ENCODE data around the gene FRMD4A.

Gene FRMD4A

DNA sequence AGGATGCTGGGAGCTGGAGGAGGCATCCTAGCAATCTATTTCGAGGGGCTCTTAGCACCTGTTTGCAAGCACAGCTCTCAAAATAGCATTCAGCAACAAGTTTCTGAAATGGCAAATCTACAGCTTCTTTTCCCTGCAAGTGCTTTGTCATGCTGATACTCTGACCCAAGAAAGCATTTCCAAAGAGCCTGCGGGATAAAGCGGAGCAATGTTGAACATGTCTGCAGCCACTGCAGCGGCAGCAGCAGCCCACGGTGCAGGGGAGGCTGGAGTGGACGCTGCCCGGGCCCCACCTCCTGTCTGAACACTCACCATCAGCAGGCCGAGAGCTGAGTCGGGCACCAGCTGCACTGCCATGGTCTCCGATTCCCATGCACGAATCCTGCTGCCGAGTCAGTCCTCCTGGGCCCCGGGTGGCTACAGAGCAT, 964 bp downstream of the FRMD4A start:
- no peak overlapping the region for H3K4me3 ChIP-seq (ENCODE audit: control insufficient read depth, low read depth, low read length)
- TF ChIP-seq, protein P1, sequence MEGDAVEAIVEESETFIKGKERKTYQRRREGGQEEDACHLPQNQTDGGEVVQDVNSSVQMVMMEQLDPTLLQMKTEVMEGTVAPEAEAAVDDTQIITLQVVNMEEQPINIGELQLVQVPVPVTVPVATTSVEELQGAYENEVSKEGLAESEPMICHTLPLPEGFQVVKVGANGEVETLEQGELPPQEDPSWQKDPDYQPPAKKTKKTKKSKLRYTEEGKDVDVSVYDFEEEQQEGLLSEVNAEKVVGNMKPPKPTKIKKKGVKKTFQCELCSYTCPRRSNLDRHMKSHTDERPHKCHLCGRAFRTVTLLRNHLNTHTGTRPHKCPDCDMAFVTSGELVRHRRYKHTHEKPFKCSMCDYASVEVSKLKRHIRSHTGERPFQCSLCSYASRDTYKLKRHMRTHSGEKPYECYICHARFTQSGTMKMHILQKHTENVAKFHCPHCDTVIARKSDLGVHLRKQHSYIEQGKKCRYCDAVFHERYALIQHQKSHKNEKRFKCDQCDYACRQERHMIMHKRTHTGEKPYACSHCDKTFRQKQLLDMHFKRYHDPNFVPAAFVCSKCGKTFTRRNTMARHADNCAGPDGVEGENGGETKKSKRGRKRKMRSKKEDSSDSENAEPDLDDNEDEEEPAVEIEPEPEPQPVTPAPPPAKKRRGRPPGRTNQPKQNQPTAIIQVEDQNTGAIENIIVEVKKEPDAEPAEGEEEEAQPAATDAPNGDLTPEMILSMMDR (conservative IDR thresholded peaks at IDR 0.05; ENCODE audit: control insufficient read depth, insufficient read depth, low read depth, low read length), result no peak
- no peak for DNase-seq (ENCODE audit: low read depth)

DNA sequence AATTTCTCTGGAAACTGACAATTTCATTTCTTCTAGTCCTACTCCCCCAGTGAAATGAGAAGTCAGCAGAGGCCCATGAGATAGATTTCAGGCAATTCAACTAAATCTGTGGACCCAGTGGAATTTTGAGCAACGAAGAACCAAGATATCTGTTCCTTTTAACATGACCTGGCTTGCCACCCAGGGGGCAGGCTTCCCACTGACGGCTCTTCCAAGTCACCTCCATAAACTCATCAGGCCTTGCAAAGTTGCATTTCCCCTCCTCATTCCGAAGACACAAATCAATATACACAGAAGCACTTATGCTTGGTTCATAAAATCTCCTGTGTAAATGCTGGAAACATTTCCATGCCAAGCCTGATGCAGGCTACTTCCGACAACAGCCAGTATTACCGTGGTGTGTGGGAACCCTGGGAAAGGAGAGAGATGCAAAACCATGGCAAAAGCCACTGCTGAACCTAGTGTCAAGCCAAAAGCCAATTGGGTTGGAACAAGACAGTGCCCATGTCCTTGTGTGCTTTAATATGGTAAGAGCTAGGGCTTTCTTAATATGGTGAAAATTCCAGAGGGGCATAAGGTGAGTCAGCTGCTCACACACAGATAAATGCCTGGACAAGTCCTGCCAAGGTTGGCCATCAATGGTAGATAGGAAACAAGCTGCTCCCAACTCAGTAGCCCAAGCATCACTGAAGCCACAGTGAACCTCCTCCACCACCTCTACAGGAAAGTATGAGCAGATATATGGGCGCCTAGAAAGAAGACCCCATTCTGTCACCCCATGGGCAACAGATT, 1.6 kb downstream of the FRMD4A start:
- DNase-seq (ENCODE audit: low read depth), result no peak
- TF ChIP-seq, protein P1 (conservative IDR thresholded peaks at IDR 0.05; ENCODE audit: control insufficient read depth, insufficient read depth, low read depth, low read length), result no peak
- H3K4me3 ChIP-seq (ENCODE audit: control insufficient read depth, low read depth, low read length), result no peak overlapping the region

GRCh38 chr10:14327527-14327926, 3.2 kb downstream of the FRMD4A start:
- DNase-seq (ENCODE audit: low read depth), result no peak
- no peak overlapping the region for H3K4me3 ChIP-seq (ENCODE audit: control insufficient read depth, low read depth, low read length)
- TF ChIP-seq, protein P1 (conservative IDR thresholded peaks at IDR 0.05; ENCODE audit: control insufficient read depth, insufficient read depth, low read depth, low read length), result no peak

GRCh38 chr10:14326581-14326980, 4.1 kb downstream of the FRMD4A start:
- TF ChIP-seq, protein P1 (conservative IDR thresholded peaks at IDR 0.05; ENCODE audit: control insufficient read depth, insufficient read depth, low read depth, low read length), result no peak
- no peak for DNase-seq (ENCODE audit: low read depth)
- H3K4me3 ChIP-seq (ENCODE audit: control insufficient read depth, low read depth, low read length), result no peak overlapping the region

GRCh38 chr10:14325325-14325955, 5.3 kb downstream of the FRMD4A start:
- no peak overlapping the region for H3K4me3 ChIP-seq (ENCODE audit: control insufficient read depth, low read depth, low read length)
- TF ChIP-seq, protein P1 (conservative IDR thresholded peaks at IDR 0.05; ENCODE audit: control insufficient read depth, insufficient read depth, low read depth, low read length), result peak; percentile 72
- DNase-seq (ENCODE audit: low read depth), result peak; percentile 51

DNA sequence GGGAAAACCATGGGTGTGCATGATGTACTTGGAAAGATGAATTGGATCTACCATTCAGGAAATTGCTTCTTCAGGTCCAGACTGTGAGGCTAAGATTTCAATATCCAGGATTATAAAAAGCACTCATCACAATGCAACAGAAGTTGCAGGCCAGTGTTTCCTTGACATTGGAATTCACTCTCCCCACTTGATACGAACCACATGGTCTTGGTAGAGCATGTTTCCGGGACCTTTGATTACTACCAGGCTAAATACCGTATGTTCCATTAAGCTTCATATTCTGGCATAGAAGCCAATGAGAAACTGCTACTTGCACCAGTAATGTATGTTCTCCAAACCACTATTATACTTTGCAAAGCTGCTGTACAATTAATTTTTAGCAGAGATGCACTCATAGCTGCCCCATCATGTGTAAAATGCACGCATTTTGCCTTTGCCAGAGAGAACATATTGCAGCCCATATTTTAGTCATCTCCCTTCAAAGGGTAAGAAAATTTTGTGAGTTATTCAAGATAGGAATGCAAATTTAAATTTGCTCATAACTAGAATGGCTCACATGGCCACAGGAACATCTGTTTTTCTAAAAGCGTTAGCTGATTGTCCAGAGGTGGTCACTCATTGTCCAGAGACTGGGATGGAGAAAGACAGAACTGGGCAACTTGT, 8.1 kb downstream of the FRMD4A start:
- no peak overlapping the region for H3K4me3 ChIP-seq (ENCODE audit: control insufficient read depth, low read depth, low read length)
- TF ChIP-seq, protein P1 (conservative IDR thresholded peaks at IDR 0.05; ENCODE audit: control insufficient read depth, insufficient read depth, low read depth, low read length), result no peak
- DNase-seq (ENCODE audit: low read depth), result no peak
